ENCODE measurements around the gene POLR2E. TPM values are rescaled to one million over a fixed set of nuclear protein-coding genes. Genes with fewer than 3 reads are reported as not detected.

POLR2E gene
- total RNA-seq, 1 experiment from 2014 or later, result 279 TPM

DNA sequence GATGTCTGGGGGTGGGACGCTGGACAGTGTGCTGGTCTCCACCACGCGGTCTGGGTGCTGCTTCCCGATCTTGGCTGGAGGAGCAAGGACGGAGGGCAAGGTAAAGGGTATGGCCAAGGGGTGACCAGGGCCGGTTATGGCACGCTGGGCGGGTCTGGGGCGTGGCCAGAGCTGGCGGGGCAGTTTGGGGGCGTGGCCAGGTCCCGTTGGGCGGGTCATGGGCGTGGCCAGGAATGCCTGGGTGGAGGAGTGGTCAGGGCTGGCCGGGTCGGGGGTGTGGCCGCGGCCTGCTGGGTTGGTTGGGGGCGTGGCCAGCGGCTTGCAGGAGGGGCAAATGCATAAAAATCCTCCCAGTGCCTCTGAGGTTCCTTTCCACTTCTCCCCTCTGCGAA is 27.8 kb upstream of the POLR2E start:
- TF ChIP-seq, protein P1, sequence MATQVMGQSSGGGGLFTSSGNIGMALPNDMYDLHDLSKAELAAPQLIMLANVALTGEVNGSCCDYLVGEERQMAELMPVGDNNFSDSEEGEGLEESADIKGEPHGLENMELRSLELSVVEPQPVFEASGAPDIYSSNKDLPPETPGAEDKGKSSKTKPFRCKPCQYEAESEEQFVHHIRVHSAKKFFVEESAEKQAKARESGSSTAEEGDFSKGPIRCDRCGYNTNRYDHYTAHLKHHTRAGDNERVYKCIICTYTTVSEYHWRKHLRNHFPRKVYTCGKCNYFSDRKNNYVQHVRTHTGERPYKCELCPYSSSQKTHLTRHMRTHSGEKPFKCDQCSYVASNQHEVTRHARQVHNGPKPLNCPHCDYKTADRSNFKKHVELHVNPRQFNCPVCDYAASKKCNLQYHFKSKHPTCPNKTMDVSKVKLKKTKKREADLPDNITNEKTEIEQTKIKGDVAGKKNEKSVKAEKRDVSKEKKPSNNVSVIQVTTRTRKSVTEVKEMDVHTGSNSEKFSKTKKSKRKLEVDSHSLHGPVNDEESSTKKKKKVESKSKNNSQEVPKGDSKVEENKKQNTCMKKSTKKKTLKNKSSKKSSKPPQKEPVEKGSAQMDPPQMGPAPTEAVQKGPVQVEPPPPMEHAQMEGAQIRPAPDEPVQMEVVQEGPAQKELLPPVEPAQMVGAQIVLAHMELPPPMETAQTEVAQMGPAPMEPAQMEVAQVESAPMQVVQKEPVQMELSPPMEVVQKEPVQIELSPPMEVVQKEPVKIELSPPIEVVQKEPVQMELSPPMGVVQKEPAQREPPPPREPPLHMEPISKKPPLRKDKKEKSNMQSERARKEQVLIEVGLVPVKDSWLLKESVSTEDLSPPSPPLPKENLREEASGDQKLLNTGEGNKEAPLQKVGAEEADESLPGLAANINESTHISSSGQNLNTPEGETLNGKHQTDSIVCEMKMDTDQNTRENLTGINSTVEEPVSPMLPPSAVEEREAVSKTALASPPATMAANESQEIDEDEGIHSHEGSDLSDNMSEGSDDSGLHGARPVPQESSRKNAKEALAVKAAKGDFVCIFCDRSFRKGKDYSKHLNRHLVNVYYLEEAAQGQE (IDR thresholded peaks at IDR 0.05; ENCODE audit: insufficient read depth in 1 of 2, low read depth in 2 of 2, low read length in 1 of 2), result no peak
- TF ChIP-seq POLR2AphosphoS5 (IDR thresholded peaks at IDR 0.05; ENCODE audit: low read depth, low read length) (0 out of 2 replicates have a peak, but pooled peaks have one; percentile 22), TCF7L2 (IDR thresholded peaks at IDR 0.05; ENCODE audit: low read depth, low read length) (no peak)
- ATAC-seq, result peak; percentile 88
- no peaks in the 10 kb centered on the region for H3K9me3 ChIP-seq (ENCODE audit: control insufficient read depth, insufficient read depth, low read depth, low read length)
- no peaks in the 10 kb centered on the region for H3K4me1 ChIP-seq (ENCODE audit: control insufficient read depth, insufficient read depth, low read length)
- no peak overlapping the region for H3K4me3 ChIP-seq (ENCODE audit: low read depth in 2 of 2, low read length in 2 of 2)
- no TSS peak for BruUV-seq (replicated peaks)
- ChIA-PET POLR2A (interaction anchor here (0.6 kb wide), 1 partner anchor 44 kb away, joined by 5 read pairs; no protein-coding TSS in a partner anchor), CTCF (no interaction called here)
- H3K27me3 ChIP-seq (ENCODE audit: control insufficient read depth, insufficient read depth, low read length), result no peaks in the 10 kb centered on the region
- in situ Hi-C loops (cut with HindIII; ENCODE audit: low pct_unique_long_range_greater_than_20kb, low sequenced_read_pairs), result no loop called here
- intact Hi-C loops (cut with micrococcal nuclease; ENCODE audit: unreplicated experiment), result no loop called here
- DNase-seq (ENCODE audit: low read depth, low spot score), result no peak
- peaks cover 3% of the 10 kb centered on the region for H3K36me3 ChIP-seq (ENCODE audit: control insufficient read depth, insufficient read depth, low read length)
- H3K27ac ChIP-seq (ENCODE audit: low read length), result no peak overlapping the region

DNA sequence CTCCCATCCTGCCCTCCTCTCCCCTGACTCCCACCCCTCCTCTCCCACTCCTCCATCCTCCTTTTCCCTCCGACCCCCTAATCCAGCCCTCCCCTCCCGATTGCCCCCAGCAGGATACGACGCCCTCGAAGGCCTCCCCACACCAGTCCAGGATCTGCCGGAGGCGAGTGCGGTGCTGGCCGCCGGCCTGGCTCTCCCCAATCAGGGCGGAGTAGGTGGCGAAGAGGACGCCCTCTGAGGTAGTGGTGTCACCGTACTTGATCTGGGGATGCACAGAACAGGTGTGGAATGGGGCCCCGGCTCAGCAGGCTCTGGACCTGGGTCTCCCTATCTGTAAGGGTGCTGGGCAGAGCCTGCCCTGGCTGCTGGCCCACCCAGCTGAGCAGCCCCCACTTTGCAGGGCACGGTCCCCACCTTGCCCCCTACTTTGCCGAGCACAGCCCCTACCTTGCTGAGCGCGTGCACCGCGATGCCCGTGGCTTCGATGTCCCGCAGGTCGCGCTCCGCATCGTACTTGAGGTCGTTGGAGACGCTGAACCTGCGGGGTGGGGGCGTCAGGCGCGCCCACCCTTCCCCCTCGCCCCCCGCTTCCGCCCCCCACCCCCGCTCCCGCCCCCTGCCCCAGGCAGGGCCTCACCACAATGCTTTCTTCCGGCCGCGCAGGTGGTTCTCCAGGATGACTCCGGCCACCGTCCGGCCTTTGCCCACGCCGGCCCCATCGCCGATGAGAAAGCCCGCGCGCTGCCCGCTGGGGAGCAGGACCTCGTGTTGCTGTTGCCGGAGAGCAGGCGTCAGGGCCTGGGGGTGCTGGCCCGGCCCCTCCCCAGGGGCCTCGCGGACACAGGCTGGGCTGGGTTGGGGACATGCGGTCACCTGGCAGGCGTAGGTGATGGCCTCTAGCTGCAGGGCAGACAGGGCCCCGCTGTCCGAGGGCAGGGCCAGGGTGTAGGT is 27.1 kb upstream of the POLR2E start:
- Histone ChIP-seq H3K4me3 (ENCODE audit: low read depth in 2 of 2, low read length in 2 of 2) (no peak overlapping the region), H3K27me3 (ENCODE audit: control insufficient read depth, insufficient read depth, low read length) (no peaks in the 10 kb centered on the region), H3K27ac (ENCODE audit: low read length) (no peak overlapping the region), H3K9me3 (ENCODE audit: control insufficient read depth, insufficient read depth, low read depth, low read length) (no peaks in the 10 kb centered on the region), H3K36me3 (ENCODE audit: control insufficient read depth, insufficient read depth, low read length) (peaks cover 3% of the 10 kb centered on the region), H3K4me1 (ENCODE audit: control insufficient read depth, insufficient read depth, low read length) (no peaks in the 10 kb centered on the region)
- intact Hi-C loops (cut with micrococcal nuclease; ENCODE audit: unreplicated experiment) (no loop called here), in situ Hi-C loops (cut with HindIII; ENCODE audit: low pct_unique_long_range_greater_than_20kb, low sequenced_read_pairs) (no loop called here)
- TF ChIP-seq TCF7L2 (IDR thresholded peaks at IDR 0.05; ENCODE audit: low read depth, low read length), result no peak
- no peak for TF ChIP-seq POLR2AphosphoS5 (IDR thresholded peaks at IDR 0.05; ENCODE audit: low read depth, low read length)
- TF ChIP-seq, protein P1 (IDR thresholded peaks at IDR 0.05; ENCODE audit: insufficient read depth in 1 of 2, low read depth in 2 of 2, low read length in 1 of 2), result no peak
- TF ChIP-seq, protein P2, sequence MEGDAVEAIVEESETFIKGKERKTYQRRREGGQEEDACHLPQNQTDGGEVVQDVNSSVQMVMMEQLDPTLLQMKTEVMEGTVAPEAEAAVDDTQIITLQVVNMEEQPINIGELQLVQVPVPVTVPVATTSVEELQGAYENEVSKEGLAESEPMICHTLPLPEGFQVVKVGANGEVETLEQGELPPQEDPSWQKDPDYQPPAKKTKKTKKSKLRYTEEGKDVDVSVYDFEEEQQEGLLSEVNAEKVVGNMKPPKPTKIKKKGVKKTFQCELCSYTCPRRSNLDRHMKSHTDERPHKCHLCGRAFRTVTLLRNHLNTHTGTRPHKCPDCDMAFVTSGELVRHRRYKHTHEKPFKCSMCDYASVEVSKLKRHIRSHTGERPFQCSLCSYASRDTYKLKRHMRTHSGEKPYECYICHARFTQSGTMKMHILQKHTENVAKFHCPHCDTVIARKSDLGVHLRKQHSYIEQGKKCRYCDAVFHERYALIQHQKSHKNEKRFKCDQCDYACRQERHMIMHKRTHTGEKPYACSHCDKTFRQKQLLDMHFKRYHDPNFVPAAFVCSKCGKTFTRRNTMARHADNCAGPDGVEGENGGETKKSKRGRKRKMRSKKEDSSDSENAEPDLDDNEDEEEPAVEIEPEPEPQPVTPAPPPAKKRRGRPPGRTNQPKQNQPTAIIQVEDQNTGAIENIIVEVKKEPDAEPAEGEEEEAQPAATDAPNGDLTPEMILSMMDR (IDR thresholded peaks at IDR 0.05), result no peak
- no peak for TF ChIP-seq SIN3A (IDR thresholded peaks at IDR 0.05; ENCODE audit: borderline replicate concordance, insufficient read depth, low read depth, low read length)
- no peak for ATAC-seq
- POLR2A ChIA-PET, result no interaction called here
- CTCF ChIA-PET, result no interaction called here
- BruUV-seq (replicated peaks), result no TSS peak
- DNase-seq (ENCODE audit: low read depth, low spot score), result no peak

Measured in Panc1 (cell line).